H9 (cell line): ENCODE measurements around the gene LSG1. TPM values are rescaled to one million over a fixed set of nuclear protein-coding genes. Genes with fewer than 3 reads are reported as not detected.
"Not testable (repeated sequence)": the region's sequence is repeated elsewhere in the genome, so short reads cannot be mapped to it uniquely, and the experiment has no call there.

Experiments used
- DNase-seq: peaks from one replicate; pipeline ENCODE4 v3.0.0-alpha.2; 2017
- H2AFZ ChIP-seq: one replicate; pipeline ENCODE4 v1.6.1; 2013; ENCODE audit warnings: mild to moderate bottlenecking, low read length, control low read depth, moderate library complexity
- H2AK5ac ChIP-seq: 2 replicates; pipeline ENCODE4 v1.6.1; 2013; ENCODE audit warnings: low read length, control low read depth, mixed read lengths; ENCODE audit not compliant: insufficient read length
- H2BK120ac ChIP-seq: one replicate; pipeline ENCODE4 v1.6.1; 2013; ENCODE audit warnings: low read depth, mild to moderate bottlenecking, low read length, control low read depth, inconsistent platforms; ENCODE audit not compliant: poor library complexity, severe bottlenecking
- H2BK12ac ChIP-seq: 2 replicates; pipeline ENCODE4 v1.6.1; 2013; ENCODE audit warnings: low read length, control low read depth, mixed read lengths, low read depth; ENCODE audit not compliant: insufficient read length
- H2BK15ac ChIP-seq: 2 replicates; pipeline ENCODE4 v1.6.1; 2013; ENCODE audit warnings: low read depth, low read length, control low read depth
- H2BK20ac ChIP-seq: one replicate; pipeline ENCODE4 v1.6.1; 2013; ENCODE audit warnings: low read depth, mild to moderate bottlenecking, low read length, control low read depth, inconsistent platforms; ENCODE audit not compliant: poor library complexity, severe bottlenecking
- H2BK5ac ChIP-seq: 2 replicates; pipeline ENCODE4 v1.6.1; 2013; ENCODE audit warnings: low read length, control low read depth, mixed read lengths; ENCODE audit not compliant: insufficient read length
- H3K14ac ChIP-seq: 2 replicates; pipeline ENCODE4 v1.6.1; 2013; ENCODE audit warnings: low read length, control low read depth; ENCODE audit not compliant: insufficient read depth
- H3K18ac ChIP-seq: 2 replicates; pipeline ENCODE4 v1.6.1; 2013; ENCODE audit warnings: low read depth, mild to moderate bottlenecking, mixed read lengths, low read length, control low read depth; ENCODE audit not compliant: insufficient read length
- H3K23ac ChIP-seq: 2 replicates; pipeline ENCODE4 v1.6.1; 2013; ENCODE audit warnings: low read length, control low read depth, mixed read lengths, low read depth; ENCODE audit not compliant: insufficient read length
- H3K23me2 ChIP-seq: 2 replicates; pipeline ENCODE4 v1.6.1; 2013; ENCODE audit warnings: low read depth, mild to moderate bottlenecking, mixed read lengths, low read length, control low read depth; ENCODE audit not compliant: insufficient read length, poor library complexity, severe bottlenecking
- H3K27ac ChIP-seq: 2 replicates; pipeline ENCODE4 v1.5.1; 2013; ENCODE audit warnings: low read length, control low read depth, mixed read lengths, low read depth; ENCODE audit not compliant: insufficient read length
- H3K27me3 ChIP-seq: 2 replicates; pipeline ENCODE4 v1.6.1; 2013; ENCODE audit warnings: low read length, control low read depth, inconsistent platforms; ENCODE audit not compliant: insufficient read depth
- H3K4ac ChIP-seq: 2 replicates; pipeline ENCODE4 v1.6.1; 2013; ENCODE audit warnings: low read depth, mild to moderate bottlenecking, control low read depth, inconsistent platforms, low read length, moderate library complexity
- H3K4me1 ChIP-seq: 2 replicates; pipeline ENCODE4 v1.6.1; 2013; ENCODE audit warnings: low read length, control low read depth, inconsistent platforms; ENCODE audit not compliant: insufficient read depth
- H3K4me2 ChIP-seq: 2 replicates; pipeline ENCODE4 v1.6.1; 2013; ENCODE audit warnings: low read length, control low read depth, mixed read lengths; ENCODE audit not compliant: insufficient read length, insufficient read depth
- H3K56ac ChIP-seq: 2 replicates; pipeline ENCODE4 v1.6.1; 2013; ENCODE audit warnings: low read depth, mild to moderate bottlenecking, mixed read lengths, low read length, control low read depth; ENCODE audit not compliant: insufficient read length
- H3K79me1 ChIP-seq: 2 replicates; pipeline ENCODE4 v1.6.1; 2013; ENCODE audit warnings: low read depth, mild to moderate bottlenecking, moderate library complexity, low read length, control low read depth, inconsistent platforms; ENCODE audit not compliant: insufficient read depth, poor library complexity, severe bottlenecking
- H3K79me2 ChIP-seq: 2 replicates; pipeline ENCODE4 v1.6.1; 2013; ENCODE audit warnings: low read length, control low read depth, inconsistent platforms; ENCODE audit not compliant: insufficient read depth
- H3K9ac ChIP-seq: 2 replicates; pipeline ENCODE4 v1.6.1; 2013; ENCODE audit warnings: low read length, control low read depth, mixed read lengths; ENCODE audit not compliant: insufficient read length; ENCODE audit errors: extremely low read depth
- H3K9me3 ChIP-seq: one replicate; pipeline ENCODE4 v1.6.1; 2013; ENCODE audit warnings: low read depth, low read length, inconsistent platforms; ENCODE audit not compliant: control insufficient read depth
- H3T11ph ChIP-seq: one replicate; pipeline ENCODE4 v1.6.1; 2013; ENCODE audit warnings: mild to moderate bottlenecking, low read length, control low read depth, inconsistent platforms
- H4K20me1 ChIP-seq: one replicate; pipeline ENCODE4 v1.6.1; 2013; ENCODE audit not compliant: control insufficient read depth, insufficient read length, insufficient read depth
- H4K5ac ChIP-seq: 2 replicates; pipeline ENCODE4 v1.6.1; 2013; ENCODE audit warnings: low read depth, mild to moderate bottlenecking, mixed read lengths, low read length, control low read depth; ENCODE audit not compliant: insufficient read length
- H4K8ac ChIP-seq: replicated peaks from 2 replicates; pipeline ENCODE4 v1.6.1; 2013; ENCODE audit warnings: low read length, control low read depth, mixed read lengths, low read depth; ENCODE audit not compliant: insufficient read length
- H4K91ac ChIP-seq: 2 replicates; pipeline ENCODE4 v1.6.1; 2013; ENCODE audit warnings: low read depth, mild to moderate bottlenecking, moderate library complexity, mixed read lengths, low read length, control low read depth; ENCODE audit not compliant: insufficient read length
- H3K27ac Mint-ChIP-seq, 3 experiments: 2 replicates in 2 of 3; 3 replicates in 1 of 3; pipeline ENCODE4 v1.8.0; 2020 to 2021; ENCODE audit warnings: mixed read lengths in 3 of 3, mild to moderate bottlenecking in 1 of 3, moderate library complexity in 1 of 3
- H3K27me3 Mint-ChIP-seq: 2 replicates; pipeline ENCODE4 v1.8.0; 2021; ENCODE audit warnings: low read depth, mild to moderate bottlenecking, moderate library complexity, mixed read lengths
- H3K36me3 Mint-ChIP-seq, 3 experiments: 2 replicates in 2 of 3; 3 replicates in 1 of 3; pipeline ENCODE4 v1.8.0; 2020 to 2021; ENCODE audit warnings: low read depth in 3 of 3, mixed read lengths in 3 of 3; ENCODE audit not compliant: insufficient read depth in 1 of 3
- H3K4me1 Mint-ChIP-seq, 2 experiments: 2 replicates each; pipeline ENCODE4 v1.8.0; 2020; ENCODE audit warnings: mixed read lengths in 2 of 2
- H3K4me3 Mint-ChIP-seq, 2 experiments: 2 replicates in 1 of 2; 3 replicates in 1 of 2; pipeline ENCODE4 v1.8.0; 2020 to 2021; ENCODE audit warnings: mild to moderate bottlenecking in 2 of 2, mixed read lengths in 2 of 2, moderate library complexity in 1 of 2
- H3K9me3 Mint-ChIP-seq, 2 experiments: 2 replicates in 1 of 2; 3 replicates in 1 of 2; pipeline ENCODE4 v1.8.0; 2020; ENCODE audit warnings: mild to moderate bottlenecking in 2 of 2, mixed read lengths in 2 of 2, moderate library complexity in 1 of 2
- CTCF ChIP-seq: fragments of 200-600 bp; sonication (generic); conservative IDR thresholded peaks from 3 replicates; pipeline ENCODE4 v1.8.0; 2021; ENCODE audit warnings: antibody characterized with exemption, mild to moderate bottlenecking
- WGBS: extraction: QIAGEN DNeasy Blood & Tissue Kit; methylation state at CpG from one replicate; pipeline ENCODE4 v1.1.7; 2013; ENCODE audit warnings: missing lambda C conversion rate, low lambda C conversion rate, mixed read lengths; ENCODE audit not compliant: insufficient read length; ENCODE audit errors: extremely low coverage; 5-methylcytosine and 5-hydroxymethylcytosine counted together
- total RNA-seq: library from RNA; stranded (reverse); gene quantifications from 2 replicates; pipeline ENCODE4 v1.2.1, GENCODE V29; 2021

LSG1 gene
- total RNA-seq, 1 experiment from 2014 or later, result 63.3 TPM

GRCh38 chr3:194631696-194632095 is 40.3 kb downstream of the LSG1 start:
- Histone ChIP-seq H3K23me2 (no peaks in the 10 kb centered on the region), H4K91ac (no peak overlapping the region), H3K79me2 (no peaks in the 10 kb centered on the region), H2AFZ (no peak overlapping the region), H3K18ac (no peak overlapping the region), H2BK15ac (no peak overlapping the region), H3K23ac (no peak overlapping the region), H2BK5ac (no peak overlapping the region), H2BK120ac (no peak overlapping the region), H3K56ac (no peak overlapping the region), H3K4me2 (no peak overlapping the region), H3K27ac (no peak overlapping the region), H4K20me1 (no peaks in the 10 kb centered on the region), H3K9ac (no peak overlapping the region), H3K79me1 (no peaks in the 10 kb centered on the region), H3T11ph (no peak overlapping the region), H2BK12ac (no peak overlapping the region), H3K4ac (no peak overlapping the region), H3K27me3 (no peaks in the 10 kb centered on the region), H4K5ac (no peak overlapping the region), H4K8ac (no peak overlapping the region), H2BK20ac (no peak overlapping the region), H3K9me3 (peaks cover 4% of the 10 kb centered on the region), H3K4me1 (no peaks in the 10 kb centered on the region), H3K14ac (no peak overlapping the region), H2AK5ac (no peak overlapping the region)
- H3K27me3 Mint-ChIP-seq, result no peaks in the 10 kb centered on the region
- H3K4me1 Mint-ChIP-seq, result peaks cover 0 to 12% of the 10 kb centered on the region in 2 experiments; a peak in 3 of 4 replicates
- no peak for DNase-seq
- peak overlapping the region; percentile 86 to 87; a peak in 3 of 5 replicates for H3K4me3 Mint-ChIP-seq
- H3K27ac Mint-ChIP-seq, result no peak overlapping the region
- no CpG with 5 or more reads among the region's 4 CpGs for WGBS
- peaks cover 10 to 18% of the 10 kb centered on the region in 2 experiments for H3K9me3 Mint-ChIP-seq
- peaks cover 21 to 33% (median 33%) of the 10 kb centered on the region in 3 experiments for H3K36me3 Mint-ChIP-seq
- no peak for TF ChIP-seq CTCF

GRCh38 chr3:194630681-194631080 is 41.3 kb downstream of the LSG1 start:
- H3K4ac ChIP-seq, H2BK20ac ChIP-seq, H3K9me3 ChIP-seq, H3K14ac ChIP-seq, H3K4me2 ChIP-seq, H4K5ac ChIP-seq, H3K27ac Mint-ChIP-seq, H3K23me2 ChIP-seq, H3K27me3 ChIP-seq, H4K91ac ChIP-seq, H3K23ac ChIP-seq, H3K27ac ChIP-seq, H2BK120ac ChIP-seq, H3K4me1 ChIP-seq, H4K20me1 ChIP-seq, DNase-seq, H3K79me2 ChIP-seq, H3K27me3 Mint-ChIP-seq, H3K9ac ChIP-seq, H3T11ph ChIP-seq, H3K56ac ChIP-seq, H4K8ac ChIP-seq, H2BK15ac ChIP-seq, H3K4me3 Mint-ChIP-seq, H2AFZ ChIP-seq, H3K18ac ChIP-seq, H3K79me1 ChIP-seq, H2BK5ac ChIP-seq, H2BK12ac ChIP-seq, H2AK5ac ChIP-seq: not testable (repeated sequence)
- peaks cover 10 to 18% of the 10 kb centered on the region in 2 experiments for H3K9me3 Mint-ChIP-seq
- peaks cover 27 to 41% (median 41%) of the 10 kb centered on the region in 3 experiments for H3K36me3 Mint-ChIP-seq
- peaks cover 0 to 12% of the 10 kb centered on the region in 2 experiments; a peak in 3 of 4 replicates for H3K4me1 Mint-ChIP-seq
- WGBS, result no CpG with 5 or more reads among the region's 29 CpGs
